Measurements from ENCODE around the gene LYPD3.
"Not testable (repeated sequence)": the region's sequence is repeated elsewhere in the genome, so short reads cannot be mapped to it uniquely, and the experiment has no call there.

LYPD3 gene

DNA sequence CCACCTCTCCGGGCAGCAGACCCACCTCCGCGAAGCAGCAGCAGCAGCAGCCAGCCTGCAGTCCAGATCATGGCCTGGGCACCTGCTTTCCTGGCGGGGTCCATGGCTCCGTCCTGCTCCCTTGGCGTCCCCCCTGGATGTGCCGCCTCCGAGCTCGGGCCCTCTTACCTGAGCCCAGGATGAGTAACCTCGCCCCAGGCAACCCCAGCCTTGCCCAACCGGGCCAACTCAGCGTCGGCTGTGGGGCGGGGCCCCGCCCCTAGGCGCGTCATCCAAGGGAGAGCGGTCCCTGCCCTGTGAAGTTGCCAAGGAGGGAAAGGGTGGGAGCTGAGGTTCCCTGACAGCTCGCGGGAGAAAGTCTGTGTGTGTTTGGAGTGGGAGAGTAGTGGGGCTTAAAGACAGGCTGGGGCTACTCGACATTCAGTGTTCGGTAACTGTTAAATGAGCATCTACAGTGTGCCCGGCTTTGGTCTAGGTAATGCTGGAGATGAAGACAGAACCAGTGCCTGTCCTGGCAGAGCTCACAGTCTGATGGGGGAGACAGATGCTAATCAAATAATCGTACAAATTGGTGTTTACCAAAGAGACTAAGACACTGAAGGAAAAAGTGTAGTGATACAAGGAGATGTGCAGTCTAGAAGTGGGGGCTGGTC, at the start of gene LYPD3:
Gene LYPD3 (minus strand): TSS at position 141 of the 653 bp plus-strand sequence. CDS start 37 bp downstream, at position 104.
- no peak for DNase-seq (ENCODE audit: low read depth in 2 of 2)

DNA sequence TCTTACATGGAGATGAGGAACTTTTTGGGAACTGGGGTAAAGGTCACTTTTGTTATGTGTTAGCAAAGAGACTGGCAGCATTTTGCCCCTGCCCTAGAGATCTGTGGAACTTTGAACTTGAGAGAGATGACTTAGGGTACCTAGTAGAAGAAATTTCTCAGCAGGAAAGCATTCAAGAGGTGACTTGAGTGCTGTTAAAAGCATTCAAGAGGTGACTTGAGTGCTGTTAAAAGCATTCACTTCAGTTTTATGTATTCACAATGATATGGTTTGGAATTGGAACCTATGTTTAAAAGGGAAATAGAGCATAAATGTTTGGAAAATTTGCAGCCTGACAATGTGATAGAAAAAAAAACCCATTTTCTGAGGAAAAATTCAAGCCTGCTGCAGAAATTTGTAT, 47.0 kb upstream of the LYPD3 start:
- DNase-seq (ENCODE audit: low read depth in 2 of 2), result not testable (repeated sequence)

DNA sequence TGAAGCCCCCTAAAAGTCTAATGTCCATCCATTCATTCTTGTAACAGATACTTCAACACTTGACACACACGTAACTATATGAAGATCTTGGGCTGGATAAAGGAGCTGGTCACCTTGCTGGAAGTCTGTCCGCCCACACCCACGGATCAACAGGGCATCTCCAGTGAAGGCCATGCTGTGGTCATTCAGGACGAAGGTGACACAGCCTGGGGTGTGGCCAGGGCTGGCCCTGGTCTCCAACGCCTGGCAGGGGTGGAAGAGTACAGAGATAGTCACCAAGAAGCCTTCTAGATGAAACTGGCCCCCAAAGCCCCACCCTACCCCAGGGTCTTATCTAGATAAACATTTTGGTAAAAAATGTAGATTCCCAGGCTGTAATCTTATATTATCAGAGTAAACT, 45.9 kb upstream of the LYPD3 start:
- no peak for DNase-seq (ENCODE audit: low read depth in 2 of 2)

DNA sequence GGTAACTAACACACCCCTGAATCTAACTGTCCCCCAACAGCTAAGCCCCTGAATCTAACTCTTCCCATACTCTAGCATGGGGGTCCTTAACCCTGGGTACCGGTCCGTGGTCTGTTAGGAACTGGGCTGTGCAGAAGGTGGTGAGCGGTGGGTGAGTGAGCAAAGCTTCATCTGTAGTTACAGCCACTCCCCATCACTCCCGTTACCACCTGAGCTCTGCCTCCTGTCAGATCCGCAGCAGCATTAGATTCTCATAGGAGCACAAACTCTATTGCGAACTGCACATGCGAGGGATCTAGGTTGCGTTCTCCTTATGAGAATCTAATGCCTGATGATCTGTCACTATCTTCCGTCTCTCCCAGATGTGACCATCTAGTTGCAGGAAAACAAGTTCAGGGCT, 45.3 kb upstream of the LYPD3 start:
- no peak for DNase-seq (ENCODE audit: low read depth in 2 of 2)

DNA sequence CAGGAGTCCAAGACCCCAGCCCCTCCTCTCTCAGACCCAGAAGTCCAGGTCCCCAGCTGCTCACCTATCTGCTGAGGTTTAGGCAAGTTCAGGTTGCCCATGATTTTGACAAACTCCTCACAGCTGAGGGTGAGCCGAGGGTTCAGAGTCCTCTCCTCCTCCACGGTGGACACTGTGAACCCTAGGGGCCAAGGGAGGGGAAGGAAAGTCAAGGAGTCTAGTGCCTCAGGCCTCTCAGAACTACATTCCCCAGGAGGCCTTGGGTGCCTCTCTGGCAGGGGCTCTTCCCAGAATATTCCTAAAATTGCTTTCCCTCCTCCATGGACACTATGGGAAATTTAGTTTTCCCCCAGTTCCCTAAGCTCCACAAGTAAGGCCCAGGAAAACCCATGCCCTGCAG, 42.5 kb upstream of the LYPD3 start:
- no peak for DNase-seq (ENCODE audit: low read depth in 2 of 2)

DNA sequence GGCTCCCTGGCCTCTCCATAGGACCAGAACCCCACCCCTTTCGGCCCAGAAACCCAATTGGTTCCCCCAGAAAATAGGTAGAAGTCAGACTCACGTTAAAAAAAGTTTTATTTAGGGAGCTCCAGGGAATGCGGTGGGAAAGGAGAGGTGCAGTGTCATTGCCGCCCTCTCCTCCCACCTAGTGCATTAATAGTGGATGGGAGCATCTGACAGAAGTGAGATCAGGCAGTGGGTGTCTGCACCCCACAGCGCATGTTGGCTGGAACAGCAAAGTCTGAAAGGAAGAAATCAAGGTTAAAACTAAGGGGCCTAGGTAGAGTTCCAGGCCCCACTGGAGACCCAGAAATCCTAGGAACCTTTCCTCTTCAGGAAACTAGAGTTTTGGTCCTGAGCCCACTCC, 41.2 kb upstream of the LYPD3 start:
- DNase-seq (ENCODE audit: low read depth in 2 of 2), result no peak

DNA sequence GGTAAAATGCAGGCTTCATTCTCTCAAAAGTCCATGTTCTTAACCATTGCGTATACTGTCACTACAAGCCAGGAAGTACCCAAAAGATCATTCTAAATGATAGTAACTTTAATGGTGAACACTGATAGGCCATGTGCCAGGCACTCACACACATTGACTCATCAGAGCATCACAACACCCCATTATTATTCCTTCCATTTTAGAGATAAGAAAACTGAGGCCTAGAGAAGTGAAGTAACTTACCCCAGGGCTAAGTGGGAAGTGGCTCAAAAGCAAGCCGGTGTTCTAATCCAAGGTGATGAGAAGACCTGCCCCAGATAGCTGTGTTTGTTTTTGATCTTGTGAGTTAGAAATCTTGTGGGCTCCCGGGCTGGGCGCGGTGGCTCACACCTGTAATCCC, 40.5 kb upstream of the LYPD3 start:
- no peak for DNase-seq (ENCODE audit: low read depth in 2 of 2)

DNA sequence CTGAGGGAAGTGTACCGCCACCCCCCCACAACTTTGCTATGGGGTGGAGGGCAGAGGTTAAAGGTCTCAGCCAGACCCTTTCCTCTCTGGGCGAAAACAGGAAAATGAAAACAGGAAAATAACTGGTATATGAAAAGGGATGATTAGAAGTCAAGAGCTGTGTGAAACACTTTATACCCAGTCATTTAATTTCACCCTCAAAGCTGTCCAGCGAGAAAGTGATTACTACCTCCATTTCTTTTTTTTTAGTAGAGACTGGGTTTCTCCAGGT, 39.7 kb upstream of the LYPD3 start:
- DNase-seq (ENCODE audit: low read depth in 2 of 2), result no peak

DNA sequence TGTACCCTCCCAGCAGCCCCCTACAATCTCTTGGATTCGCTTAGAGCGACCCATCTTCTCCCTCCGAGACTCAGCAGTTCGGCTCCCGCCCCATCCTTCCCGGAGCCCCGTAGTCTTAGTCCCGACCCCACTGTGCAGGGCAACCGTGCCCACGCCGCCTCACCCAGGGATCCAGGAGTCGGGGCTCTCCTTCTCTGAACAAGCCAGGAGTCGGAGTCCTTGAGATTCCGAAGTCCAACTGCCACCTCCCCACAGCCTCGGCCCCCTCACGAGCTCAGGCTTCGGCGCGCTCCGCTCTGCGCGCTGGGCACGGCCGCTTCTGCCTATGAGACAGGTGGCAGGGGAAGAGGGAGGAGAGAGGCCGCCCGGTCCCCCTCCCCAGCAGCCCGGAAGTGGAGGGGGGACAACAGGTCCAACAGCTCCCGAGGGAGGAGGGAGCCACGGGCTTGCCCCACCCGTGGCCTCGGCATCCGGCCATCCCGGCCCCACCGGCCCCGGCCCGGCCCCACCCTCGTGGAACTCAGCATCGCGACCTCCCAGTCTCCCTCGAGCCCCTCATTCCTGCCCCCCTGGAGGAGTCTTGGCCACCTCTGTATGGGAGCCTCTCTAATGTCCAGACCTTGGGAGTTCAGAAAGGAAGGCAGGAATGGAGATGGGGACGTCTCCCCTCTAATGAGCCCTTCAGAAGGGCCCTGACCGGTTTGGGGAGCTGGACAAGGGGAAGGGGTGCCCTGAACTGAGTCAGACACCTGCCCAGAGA, 39.2 kb upstream of the LYPD3 start, which contains the start of gene PHLDB3:
Gene PHLDB3 (minus strand): TSS at position 321 of the 760 bp plus-strand sequence. CDS start 628 bp downstream, outside the sequence.
- peak in 1 of 2 donors; percentile 40 for DNase-seq (ENCODE audit: low read depth in 2 of 2)

DNA sequence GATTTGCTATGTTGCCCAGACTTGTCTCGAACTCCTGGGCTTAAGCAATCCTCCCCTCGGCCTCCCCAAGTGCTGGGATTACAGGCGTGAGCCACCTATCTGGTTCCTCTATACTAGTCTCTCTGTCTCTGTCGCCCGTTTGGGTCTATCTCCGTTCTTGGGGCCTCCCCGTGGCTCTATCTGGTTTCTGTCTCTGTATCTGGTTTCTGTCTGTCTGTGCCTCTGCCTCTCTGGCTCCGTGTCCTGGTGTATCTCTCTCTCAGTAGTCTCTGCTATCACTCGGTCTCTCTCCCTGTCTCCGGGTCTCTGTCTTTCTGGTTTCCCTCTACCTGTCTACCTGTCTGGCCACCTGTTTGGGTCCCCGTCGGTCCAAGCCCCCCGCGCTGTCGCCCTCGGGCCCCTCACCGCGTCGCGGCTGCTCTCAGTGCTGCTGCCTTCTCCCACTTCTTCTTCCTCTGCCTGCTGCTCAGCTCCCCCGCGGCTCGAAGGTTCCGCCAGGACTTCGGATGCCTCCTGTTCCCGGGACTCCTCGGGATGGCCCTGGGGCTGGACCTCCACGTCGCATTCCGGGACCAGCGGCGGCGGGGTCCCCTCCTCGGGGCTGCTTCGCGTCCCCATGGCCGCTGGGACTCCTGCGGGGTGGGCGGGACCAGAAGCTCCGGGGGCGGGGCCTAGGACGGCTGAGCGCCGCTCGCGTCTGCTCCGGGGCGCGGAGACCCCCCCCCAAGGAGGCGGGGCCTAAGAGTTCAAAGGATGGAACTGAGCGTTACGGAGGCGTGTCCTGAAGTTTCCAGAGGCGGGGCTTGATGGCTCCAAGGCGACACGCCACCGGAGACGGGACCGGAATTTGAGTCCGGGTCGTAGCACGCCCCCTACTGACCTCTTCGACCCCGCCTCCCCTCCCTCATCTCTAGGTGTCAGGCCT, 38.4 kb upstream of the LYPD3 start:
- peak; percentile 100 for DNase-seq (ENCODE audit: low read depth in 2 of 2)

DNA sequence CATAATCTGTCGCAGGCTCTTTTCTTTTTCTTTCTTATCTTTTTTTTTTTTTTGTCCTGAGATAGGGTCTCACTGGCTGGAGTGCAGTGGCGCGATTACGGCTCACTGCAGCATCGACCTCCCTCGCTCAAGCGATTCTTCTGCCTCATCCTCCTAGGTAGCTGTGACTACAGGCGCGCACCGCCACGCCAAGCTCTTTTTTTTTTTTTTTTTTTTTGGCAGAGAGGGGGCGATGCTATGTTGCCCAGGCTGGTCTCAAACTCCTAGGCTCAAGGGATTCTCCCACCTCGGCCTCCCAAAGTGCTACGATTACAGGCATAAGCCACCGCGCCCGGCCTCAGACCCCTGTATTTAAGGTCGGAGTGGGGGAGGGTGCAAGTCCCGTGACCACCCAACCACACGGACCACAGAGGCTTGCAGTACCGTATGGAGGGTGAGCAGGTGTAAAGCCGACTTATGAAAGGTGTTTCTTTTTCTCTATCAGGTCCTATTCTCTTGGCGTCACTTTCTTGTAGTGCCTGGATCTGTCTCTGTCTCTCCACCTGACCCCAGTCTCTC, 37.1 kb upstream of the LYPD3 start:
- DNase-seq (ENCODE audit: low read depth in 2 of 2), result no peak

DNA sequence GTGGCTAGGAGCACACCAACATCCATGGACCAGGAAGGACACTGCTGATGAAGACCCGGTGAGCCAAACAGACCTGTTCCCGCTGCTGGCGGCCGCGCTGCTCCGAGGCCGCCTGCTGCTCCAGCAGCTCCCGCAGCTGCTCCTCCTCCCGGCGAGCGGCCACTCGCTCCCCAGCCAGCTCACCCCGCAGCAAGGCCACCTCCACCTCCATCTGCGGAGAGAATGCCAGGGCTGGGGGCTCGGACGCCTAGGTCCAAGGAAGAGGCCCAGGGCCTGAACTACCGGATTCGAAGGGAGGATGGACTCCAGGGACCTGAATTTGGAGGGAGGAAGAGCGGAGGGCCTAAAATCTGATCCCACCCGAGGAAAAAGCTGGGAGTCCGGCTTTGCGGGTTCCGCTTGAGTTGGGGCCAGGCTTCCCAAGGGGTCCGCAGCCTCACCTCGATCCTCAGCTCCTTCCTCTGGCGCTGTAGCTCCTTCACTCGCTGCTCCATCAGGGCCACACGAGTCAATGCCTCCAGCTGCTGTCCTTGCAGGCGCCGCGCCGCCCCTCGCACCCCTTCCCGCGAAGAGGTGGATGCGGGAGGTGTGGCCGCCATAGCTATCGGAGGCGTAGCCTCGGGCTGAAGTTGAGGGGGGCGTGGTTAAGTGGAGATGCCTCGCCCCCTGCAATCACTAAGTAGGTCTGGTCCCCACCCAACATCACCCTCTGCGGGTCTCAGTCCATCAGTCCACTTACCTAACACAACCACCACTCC, 36.4 kb upstream of the LYPD3 start:
- no peak for DNase-seq (ENCODE audit: low read depth in 2 of 2)

DNA sequence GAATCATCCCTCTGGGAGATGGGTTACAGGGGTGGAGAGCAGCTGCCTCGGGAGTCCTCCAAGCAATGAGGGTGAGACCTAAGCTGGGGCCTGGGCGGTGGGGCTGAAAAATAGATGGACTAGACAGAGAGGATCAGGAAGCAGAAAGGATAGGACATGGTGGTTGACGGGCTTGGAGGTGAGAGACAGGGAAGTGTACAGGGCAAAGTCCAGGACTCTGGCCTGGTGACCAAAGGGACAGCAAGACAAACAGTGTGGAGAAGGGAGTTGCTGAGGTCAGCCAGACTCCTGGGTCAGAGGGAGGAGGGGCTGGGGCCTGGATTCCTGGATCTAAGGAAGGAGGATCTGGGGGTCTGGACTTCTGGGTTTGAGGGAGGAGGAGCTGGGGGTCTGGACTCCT, 33.6 kb upstream of the LYPD3 start:
- DNase-seq (ENCODE audit: low read depth in 2 of 2), result no peak

DNA sequence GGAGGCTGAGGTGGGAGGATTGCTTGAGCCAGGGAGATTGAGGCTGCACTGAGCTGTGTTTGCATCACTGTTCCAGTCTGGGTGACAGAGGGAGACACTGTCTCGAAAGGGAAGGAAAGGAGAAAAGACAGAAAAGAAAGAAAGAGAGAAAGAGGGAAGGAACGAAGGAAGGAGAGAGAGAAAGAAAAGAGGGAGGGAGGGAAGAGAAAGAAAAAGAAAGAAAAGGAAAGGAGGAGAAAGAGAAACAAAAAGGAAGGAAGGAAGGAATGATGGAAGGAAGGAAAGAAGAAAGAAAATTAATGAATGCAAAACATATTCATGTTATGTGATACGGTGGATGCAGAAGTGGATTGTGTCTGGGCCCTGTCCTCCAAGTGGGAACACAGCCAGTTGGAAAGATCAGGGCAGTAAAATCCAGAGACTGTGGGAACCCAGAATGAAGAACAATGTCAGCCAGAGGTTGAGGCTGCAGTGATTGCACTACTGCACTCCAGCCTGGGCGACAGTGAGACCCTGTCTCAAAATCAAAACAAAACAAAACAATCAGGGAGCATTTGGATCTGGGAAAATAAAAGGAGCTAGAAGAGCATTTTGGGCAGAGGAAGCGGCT, 32.9 kb upstream of the LYPD3 start:
- DNase-seq (ENCODE audit: low read depth in 2 of 2), result no peak

DNA sequence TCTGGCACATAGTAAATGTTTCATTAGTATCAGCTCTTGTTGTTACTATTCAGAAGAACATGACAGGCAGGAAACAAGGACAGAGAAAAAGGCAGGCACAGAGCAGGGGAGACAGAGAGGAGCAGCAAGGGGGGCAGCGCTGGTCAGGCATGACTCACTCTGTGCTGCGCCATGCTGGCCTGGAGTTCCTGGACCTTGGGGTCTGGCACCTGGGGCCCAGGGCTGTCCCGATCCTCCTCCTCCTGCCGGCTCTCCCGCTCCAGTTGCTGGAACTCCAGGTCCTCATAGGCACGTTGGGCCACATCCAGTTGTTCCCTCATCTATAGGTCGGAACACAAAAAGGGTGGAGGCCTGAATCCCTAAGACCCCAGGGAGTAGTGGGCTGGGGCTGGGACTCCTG, 31.6 kb upstream of the LYPD3 start:
- DNase-seq (ENCODE audit: low read depth in 2 of 2), result no peak

DNA sequence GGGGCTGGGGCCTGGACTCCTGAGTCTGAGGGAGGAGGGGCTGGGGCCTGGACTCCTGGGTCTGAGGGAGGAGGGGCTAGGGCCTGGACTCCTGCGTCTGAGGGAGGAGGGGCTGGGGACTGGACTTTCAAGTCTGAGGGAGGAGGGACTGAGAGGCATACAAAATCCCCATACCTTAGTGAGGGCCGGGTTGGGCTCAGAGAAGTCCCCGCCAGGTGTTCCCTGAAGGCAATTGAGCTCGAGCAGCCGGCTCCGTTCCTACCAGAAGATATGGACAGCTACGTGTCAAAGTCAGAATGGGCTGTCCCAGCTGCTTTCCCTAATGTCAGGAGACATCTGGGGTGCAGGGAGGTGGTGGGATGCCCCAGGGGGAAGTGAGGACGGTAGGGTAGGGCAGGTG, 29.7 kb upstream of the LYPD3 start:
- DNase-seq (ENCODE audit: low read depth in 2 of 2), result no peak

DNA sequence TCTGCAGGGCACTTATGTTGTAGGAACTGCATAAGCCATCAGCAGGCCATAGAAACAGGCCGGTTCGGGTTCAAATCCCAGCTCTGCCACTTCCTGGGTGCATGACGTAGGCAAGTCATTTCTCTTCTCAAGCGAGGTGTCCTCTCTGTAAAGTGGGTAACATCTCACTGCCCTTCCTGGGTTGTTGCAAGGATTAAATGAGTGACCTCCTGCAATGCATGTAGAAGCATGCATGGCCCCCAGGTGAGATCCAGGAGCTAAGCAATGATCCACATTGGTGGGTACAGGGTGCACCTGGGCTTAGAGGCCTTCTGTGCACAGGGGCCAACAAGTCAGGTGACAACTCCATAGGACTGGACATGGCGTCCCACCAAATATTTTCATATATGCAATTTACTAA, 25.4 kb upstream of the LYPD3 start:
- DNase-seq (ENCODE audit: low read depth in 2 of 2), result no peak

DNA sequence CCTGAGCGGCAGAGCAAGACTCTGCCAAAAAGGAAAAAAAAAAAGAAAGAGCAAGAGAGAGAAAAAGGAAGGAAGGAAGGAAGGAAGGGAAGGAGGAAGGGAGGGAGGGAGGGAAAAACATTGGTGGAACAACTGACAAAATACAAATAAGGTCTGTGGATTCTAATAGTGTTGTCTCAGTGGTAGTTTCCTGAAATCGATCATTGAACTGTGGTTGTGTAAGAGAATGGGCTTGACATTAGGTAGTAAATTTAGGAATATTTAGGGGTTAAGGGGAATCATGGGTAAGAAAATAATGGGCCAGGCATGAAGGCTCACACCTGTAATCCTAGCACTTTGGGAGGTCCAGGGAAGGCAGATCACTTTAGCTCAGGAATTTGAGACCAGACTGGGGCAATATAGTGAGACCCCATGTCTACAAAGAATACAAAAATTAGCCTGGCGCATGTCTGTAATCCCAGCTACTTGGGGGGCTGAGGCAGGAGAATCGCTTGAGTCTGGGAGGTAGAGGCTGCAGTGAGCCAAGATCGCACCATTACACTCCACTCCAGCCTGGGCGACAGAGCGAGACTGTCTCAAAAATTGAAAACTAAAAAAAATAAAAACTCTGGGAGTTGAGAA, 24.7 kb upstream of the LYPD3 start:
- DNase-seq (ENCODE audit: low read depth in 2 of 2), result no peak

DNA sequence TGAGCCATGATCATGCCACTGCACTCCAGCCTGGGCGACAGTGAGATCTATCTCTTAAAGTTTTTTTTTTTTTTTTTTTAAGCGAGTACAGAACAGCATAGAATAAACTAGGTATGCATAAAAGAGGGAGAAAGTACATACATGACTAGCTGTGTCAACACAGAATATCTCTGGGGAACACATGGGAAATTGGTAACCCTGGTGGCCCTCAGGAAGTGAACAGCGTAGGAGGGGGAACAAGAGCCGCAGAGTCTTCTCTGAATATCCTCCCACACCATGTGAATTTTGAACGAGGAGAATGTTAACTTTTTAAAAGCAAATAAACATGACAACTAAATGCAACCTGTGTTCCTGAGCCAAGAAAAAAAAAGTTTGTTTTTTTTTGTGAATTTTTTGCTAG, 23.9 kb upstream of the LYPD3 start:
- DNase-seq (ENCODE audit: low read depth in 2 of 2), result no peak

DNA sequence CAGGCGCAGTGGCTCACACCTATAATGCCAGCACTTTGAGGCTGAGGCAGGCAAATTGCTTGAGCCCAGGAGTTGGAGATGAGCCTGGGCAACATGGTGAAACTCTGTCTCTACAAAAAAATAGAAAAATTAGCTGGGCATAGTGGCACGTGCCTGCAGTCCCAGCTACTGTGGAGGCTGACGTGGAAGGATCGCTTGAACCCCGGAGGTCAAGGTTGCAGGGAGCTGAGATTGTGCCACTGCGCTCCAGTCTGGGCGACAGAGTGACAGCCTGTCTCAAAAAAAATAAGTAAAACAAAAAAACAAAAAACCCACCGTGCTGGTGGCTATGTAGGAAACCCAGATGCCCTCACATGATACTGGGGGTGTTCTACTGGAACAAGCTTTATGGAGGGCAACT, 22.8 kb upstream of the LYPD3 start:
- no peak for DNase-seq (ENCODE audit: low read depth in 2 of 2)

DNA sequence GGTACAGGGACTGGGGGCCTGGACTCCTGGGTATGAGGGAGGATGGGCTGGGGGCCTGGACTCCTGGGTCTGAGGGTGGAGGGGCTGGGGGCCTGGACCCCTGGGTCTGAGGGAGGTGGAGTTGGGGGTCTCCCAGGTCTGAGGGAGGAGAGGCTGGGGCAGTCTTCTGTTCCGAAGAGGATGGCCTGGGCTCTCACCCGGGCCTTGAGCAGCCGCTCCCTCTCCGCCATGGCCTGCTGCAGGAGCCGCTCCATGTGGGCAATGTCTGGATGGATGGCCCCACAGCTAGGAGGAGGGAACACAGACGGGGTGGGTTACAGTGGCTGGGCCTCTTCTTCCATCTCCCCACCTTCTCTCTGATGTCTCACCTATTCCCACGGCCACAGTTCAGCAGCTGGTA, 21.0 kb upstream of the LYPD3 start:
- no peak for DNase-seq (ENCODE audit: low read depth in 2 of 2)

All from stimulated activated CD4-positive, alpha-beta T cell treated with anti-CD3 and anti-CD28 coated beads, Interleukin-4, amount 100 ng/mL, for 48 hours (primary cell).